DMS79 treated with DMSO at 0.1 percent for 48 hours (cell line): ENCODE measurements around the gene RAC2.

Source experiments
- DNase-seq: peaks from one replicate; lab custom pipeline; 2025; lab: John Stamatoyannopoulos, UW

RAC2 gene

GRCh38 chr22:37244114-37244921 lies at the start of gene RAC2:
RAC2 (minus strand) TSS chr22:37244269; CDS start chr22:37244148, 121 bp downstream.
- DNase-seq: peak; percentile 50

- DNase-seq: no peak
Measured at GRCh38 chr22:37293172-37293571, 49.1 kb upstream of the RAC2 start.

GRCh38 chr22:37292641-37293040 lies 48.6 kb upstream of the RAC2 start:
- no peak for DNase-seq

GRCh38 chr22:37291559-37292298 lies 47.7 kb upstream of the RAC2 start:
- no peak for DNase-seq

GRCh38 chr22:37290737-37291136 lies 46.7 kb upstream of the RAC2 start:
- no peak for DNase-seq

- no peak for DNase-seq
Measured at GRCh38 chr22:37289156-37289735, 45.2 kb upstream of the RAC2 start.

- no peak for DNase-seq
Measured at GRCh38 chr22:37288521-37288920, 44.5 kb upstream of the RAC2 start.

GRCh38 chr22:37287550-37287951 lies 43.5 kb upstream of the RAC2 start:
- no peak for DNase-seq

- DNase-seq: no peak
Measured at GRCh38 chr22:37285937-37286336, 41.9 kb upstream of the RAC2 start.

GRCh38 chr22:37284805-37285355 lies 40.8 kb upstream of the RAC2 start:
- no peak for DNase-seq

GRCh38 chr22:37284126-37284804 lies 40.2 kb upstream of the RAC2 start:
- no peak for DNase-seq

- DNase-seq: no peak
Measured at GRCh38 chr22:37283393-37283937, 39.4 kb upstream of the RAC2 start.

- DNase-seq: no peak
Measured at GRCh38 chr22:37282385-37282677, 38.3 kb upstream of the RAC2 start, which contains the start of gene CYTH4. CYTH4 (plus strand) TSS chr22:37282508; CDS start chr22:37282570, 62 bp downstream.

GRCh38 chr22:37281646-37282384 lies 37.7 kb upstream of the RAC2 start:
- DNase-seq: no peak

GRCh38 chr22:37281195-37281594 lies 37.1 kb upstream of the RAC2 start:
- no peak for DNase-seq

- no peak for DNase-seq
Measured at GRCh38 chr22:37280718-37281117, 36.6 kb upstream of the RAC2 start.

- no peak for DNase-seq
Measured at GRCh38 chr22:37279331-37280181, 35.5 kb upstream of the RAC2 start.

GRCh38 chr22:37278261-37278660 lies 34.2 kb upstream of the RAC2 start:
- DNase-seq: no peak

GRCh38 chr22:37277384-37277783 lies 33.3 kb upstream of the RAC2 start:
- DNase-seq: no peak

GRCh38 chr22:37276776-37277175 lies 32.7 kb upstream of the RAC2 start:
- DNase-seq: no peak
